ENCODE measurements around the gene PRSS21.

PRSS21 gene

DNA sequence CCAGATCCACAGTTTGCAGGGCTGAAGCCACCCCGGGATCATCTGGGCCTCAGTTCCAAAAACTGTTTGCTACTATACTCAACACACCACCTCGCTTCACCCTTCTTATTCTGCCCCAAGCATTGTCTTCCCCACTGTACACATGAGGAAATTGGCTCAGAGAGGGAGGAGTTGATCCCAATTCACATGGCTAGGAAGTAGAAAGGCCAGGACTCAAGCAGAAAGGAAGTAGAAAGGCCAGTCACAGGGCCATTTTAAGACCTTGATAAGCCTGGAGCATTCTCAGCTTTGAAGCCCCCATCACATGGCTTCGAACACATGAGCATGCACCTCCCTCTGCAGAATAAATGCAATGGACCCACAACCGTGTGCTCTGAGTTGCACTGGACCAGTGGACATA is 48.6 kb downstream of the PRSS21 start:
- no peak overlapping the region for H3K4me3 ChIP-seq (ENCODE audit: control insufficient read depth, low read depth, low read length)
- TF ChIP-seq, protein P1, sequence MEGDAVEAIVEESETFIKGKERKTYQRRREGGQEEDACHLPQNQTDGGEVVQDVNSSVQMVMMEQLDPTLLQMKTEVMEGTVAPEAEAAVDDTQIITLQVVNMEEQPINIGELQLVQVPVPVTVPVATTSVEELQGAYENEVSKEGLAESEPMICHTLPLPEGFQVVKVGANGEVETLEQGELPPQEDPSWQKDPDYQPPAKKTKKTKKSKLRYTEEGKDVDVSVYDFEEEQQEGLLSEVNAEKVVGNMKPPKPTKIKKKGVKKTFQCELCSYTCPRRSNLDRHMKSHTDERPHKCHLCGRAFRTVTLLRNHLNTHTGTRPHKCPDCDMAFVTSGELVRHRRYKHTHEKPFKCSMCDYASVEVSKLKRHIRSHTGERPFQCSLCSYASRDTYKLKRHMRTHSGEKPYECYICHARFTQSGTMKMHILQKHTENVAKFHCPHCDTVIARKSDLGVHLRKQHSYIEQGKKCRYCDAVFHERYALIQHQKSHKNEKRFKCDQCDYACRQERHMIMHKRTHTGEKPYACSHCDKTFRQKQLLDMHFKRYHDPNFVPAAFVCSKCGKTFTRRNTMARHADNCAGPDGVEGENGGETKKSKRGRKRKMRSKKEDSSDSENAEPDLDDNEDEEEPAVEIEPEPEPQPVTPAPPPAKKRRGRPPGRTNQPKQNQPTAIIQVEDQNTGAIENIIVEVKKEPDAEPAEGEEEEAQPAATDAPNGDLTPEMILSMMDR (IDR thresholded peaks at IDR 0.05; ENCODE audit: control insufficient read depth, insufficient read depth, low read depth, low read length, missing control alignments): no peak
- DNase-seq (ENCODE audit: low read depth): no peak

DNA sequence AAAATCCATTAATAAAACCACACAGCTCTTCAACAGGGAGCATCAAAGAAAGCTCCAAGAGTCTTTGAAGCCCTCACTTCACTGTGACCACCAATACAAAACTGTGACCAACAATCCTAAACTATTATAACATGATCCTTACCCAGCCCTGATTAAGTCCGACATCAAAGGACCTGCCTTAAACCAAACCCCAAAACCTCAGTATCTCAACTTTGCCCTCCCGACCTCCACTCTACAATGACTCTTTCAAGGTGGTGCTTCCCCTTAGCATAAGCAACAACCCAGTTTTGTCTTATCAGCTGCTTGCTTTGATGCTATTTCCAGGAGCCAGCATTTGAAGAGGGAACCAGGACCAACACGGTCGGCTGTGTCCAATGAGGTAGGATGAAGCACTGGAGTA is 49.4 kb downstream of the PRSS21 start:
- no peak for DNase-seq (ENCODE audit: low read depth)
- TF ChIP-seq, protein P1 (IDR thresholded peaks at IDR 0.05; ENCODE audit: control insufficient read depth, insufficient read depth, low read depth, low read length, missing control alignments): no peak
- H3K4me3 ChIP-seq (ENCODE audit: control insufficient read depth, low read depth, low read length): no peak overlapping the region

DNA sequence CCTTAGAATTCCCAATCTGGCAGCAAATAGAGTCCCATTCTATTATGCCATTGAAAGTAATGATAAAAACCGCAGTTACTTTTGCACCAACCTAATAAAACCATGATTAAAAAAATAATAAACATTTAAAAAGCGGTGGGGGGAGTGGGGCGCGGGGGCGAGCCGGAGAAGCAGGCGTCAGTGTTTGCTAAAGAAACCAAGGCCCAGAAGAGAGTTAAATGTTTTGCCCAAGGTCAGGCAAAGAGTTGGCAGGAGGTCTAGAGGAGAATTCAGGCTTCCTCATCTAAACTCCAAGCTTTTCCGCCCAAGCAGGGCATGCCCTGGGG is 50.6 kb downstream of the PRSS21 start:
- peak overlapping the region; percentile 82 for H3K4me3 ChIP-seq (ENCODE audit: control insufficient read depth, low read depth, low read length)
- TF ChIP-seq, protein P1 (IDR thresholded peaks at IDR 0.05; ENCODE audit: control insufficient read depth, insufficient read depth, low read depth, low read length, missing control alignments): no peak
- no peak for DNase-seq (ENCODE audit: low read depth)

DNA sequence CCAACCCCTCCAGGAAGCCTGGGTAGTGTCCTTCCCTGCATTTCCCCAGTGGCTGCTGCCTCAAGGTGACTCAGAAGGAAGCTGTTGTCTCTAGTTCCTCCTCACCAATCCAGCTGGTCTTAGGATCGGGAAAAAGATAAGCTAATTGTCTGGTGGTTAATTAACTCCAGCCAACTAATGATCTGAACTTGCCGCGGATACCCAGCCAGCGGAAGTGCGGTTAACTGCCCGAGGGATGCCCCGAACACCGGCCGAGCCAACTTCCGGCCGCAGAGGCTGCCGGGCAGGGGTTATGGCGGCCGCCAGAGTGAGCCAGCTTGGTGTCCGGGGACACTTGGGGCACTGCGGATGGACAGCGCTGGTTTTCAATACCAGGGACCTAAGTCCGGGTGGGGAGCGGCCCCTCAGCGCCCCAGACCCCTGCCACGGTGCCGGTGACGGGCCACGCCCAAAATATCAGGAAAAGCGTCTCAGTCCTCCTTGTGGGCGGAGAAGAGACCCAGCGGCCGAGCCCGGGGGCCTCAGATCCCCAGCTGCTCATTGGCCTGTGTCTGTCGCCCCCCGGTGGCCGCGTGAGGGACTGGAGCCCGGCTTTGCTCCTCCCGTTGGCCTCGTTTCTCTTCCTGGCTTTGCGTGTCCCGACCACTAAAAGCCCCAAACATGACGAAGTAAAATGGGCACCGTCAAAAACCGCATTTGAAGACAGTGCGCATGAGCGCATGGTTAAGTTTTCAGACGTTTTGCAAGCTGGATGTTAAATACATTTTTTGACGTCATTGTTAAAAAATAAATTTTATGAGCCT is 51.2 kb downstream of the PRSS21 start:
- H3K4me3 ChIP-seq (ENCODE audit: control insufficient read depth, low read depth, low read length): peak overlapping the region; percentile 82
- peak; percentile 76 for DNase-seq (ENCODE audit: low read depth)
- TF ChIP-seq, protein P1 (IDR thresholded peaks at IDR 0.05; ENCODE audit: control insufficient read depth, insufficient read depth, low read depth, low read length, missing control alignments): peak; percentile 99
